NCI-H510A (cell line): ENCODE measurements around the gene MS4A13.
"Not testable (repeated sequence)": the region's sequence is repeated elsewhere in the genome, so short reads cannot be mapped to it uniquely, and the experiment has no call there.

Experiments used
- DNase-seq: peaks from one replicate; lab custom pipeline; 2025; lab: John Stamatoyannopoulos, UW

Gene MS4A13, protein sequence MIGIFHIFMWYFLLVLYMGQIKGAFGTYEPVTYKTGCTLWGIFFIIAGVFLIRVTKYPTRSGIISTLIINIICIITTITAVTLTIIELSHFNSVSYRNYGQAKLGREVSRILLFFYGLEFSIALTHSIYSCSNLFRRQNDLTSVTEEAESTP

DNA sequence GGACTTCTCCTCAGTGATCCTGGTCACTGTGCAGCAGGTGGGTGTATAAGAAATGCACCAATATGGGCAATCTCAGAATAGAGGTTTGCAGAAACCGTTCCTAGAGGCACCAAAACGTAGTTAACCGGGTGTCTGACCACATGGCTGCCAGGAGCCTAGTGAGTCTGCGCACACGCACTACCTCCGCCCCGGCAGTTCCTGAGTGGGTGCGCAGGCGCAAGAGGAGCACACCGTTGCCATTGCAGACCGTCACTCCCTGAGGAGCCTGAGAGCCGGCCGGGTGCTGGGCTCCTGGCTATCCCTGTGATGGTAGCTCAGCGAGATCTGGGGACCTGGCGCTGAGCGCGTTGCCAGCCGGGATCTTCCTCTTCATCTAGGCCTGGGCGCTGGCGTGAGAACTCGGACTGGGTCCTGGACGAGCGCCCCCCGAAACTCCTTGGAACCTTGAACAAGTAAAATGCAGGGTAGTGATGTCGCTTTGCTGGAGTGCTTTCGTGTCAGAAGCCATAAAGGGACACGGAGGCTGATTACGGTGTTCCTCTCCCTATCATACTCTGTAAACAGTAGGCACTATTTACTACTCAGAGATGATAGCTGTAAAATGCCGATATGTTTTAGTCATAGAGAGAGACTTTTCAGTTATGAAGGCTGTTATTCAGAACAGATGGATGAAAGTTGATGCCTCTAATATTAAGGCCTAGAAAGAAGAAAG, at the start of gene MS4A13:
Gene MS4A13 (plus strand): TSS at position 249 of the 712 bp plus-strand sequence. CDS start 2,692 bp downstream, outside the sequence.
- no peak for DNase-seq

DNA sequence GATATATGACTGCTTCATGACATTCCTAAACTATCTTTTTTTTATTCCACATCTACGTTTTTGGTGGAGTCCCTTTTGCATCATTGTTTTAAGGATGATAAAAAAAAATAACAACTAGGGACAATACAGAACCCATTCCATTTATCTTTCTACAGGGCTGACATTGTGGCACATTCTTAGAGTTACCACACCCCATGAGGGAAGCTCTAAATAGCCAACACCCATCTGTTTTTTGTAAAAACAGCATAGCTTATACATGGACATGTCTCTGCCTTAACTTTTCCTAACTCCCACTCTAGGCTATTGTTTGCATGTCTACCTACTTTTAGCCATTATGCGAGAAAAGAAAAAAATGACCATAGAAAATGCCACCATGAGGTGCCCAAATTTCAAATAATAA, 46.4 kb upstream of the MS4A13 start:
- DNase-seq = no peak

DNA sequence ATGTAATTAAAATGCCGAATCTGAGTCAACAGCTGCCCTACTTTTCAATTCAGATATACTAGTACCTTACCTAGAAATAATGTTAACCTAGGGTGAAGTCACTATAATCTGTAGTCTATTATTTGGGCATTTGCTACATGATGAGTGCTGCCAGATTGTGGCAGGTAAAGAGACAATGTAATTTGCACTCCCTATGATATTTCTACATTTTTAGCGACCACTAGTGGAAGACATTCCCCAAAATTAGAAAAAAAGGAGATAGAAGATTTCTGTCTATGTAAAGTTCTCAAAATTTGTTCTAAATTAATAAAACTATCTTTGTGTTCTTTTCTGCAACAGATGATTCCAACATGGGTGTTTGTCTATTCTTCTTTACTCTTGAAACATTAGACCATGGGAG, 45.5 kb upstream of the MS4A13 start:
- DNase-seq = no peak

DNA sequence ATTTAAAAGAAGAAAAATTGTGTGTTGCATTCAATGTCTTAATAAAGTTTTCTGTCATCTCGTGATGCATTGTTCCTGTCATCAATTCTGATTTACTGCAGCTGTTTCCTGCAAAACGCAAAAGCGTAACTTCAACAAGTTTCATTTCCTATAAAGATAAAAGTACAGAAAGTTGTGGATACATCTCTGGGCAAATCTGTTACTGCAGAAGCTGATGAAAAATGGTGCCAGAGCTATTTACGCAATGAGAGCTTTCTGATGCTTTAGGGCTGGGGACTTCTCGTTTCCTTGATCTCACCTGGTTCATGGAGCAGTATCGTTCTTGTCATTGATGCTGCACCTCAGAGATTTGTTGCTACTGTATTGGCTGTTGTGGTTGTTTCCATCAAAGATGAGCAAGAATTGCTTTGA, 38.2 kb upstream of the MS4A13 start:
- DNase-seq = no peak

DNA sequence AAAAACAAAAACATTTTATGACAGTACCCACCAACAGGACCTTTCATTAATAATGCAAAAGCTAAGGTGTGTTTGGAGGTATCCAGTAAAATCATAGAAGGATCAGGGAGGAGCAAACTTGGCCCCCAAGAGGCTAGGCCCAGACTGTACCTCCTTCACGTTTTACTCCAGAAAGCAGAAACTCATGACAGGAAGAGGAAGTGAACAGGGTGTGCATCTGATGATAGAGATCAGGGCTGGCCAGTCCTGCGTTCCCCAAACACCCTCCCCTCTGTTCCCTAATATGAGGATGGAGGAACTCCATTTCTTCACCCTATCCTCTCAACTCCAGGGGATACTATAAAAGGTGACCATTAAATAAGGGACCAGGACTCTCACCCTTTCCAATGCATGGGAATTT, 32.8 kb upstream of the MS4A13 start:
- no peak for DNase-seq

DNA sequence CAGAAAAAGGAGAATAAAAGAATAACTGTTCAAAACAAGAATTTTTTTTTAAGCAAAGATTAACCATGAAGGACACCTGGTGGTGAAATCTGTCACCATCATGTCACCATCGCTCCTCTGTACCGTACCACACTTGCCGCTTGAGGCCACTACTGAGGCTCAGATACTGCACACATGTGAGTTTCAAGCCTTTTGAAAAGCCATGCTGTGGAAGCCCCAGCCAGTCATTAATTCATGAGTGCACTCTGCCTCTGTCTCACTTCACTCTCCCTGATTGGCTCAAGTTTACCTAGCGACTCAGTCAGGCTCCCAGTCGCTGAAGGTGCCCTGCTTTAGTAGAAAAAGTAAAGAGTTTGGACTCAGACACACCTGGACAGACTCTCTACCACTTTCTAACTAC, 29.2 kb upstream of the MS4A13 start:
- peak; percentile 0 for DNase-seq

DNA sequence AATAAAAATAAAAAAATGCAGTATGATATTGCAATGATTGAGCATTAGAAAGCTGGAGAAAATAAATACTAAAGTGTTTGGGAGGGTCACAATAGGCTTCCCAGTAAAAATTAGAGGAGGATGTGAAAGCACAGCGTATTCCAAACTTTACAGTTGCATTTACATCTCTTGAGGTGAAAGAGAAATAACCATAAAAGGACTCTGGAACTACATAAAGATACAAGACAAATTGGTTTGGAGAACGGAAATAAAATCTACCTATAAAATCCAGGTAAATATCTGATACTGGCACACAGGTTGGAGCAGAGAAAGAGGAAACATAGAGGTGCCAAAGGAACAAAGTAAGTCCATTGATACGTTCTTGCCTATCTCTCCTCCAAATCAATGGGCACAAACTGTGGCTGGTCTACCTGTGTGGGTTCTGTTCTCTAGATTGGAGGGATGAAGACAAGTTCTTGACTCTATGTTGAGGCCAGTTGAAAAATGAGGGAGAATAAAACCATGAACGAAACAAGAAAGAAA, 22.6 kb upstream of the MS4A13 start, which contains the start of gene MS4A12:
Gene MS4A12 (plus strand): TSS at position 291 of the 522 bp plus-strand sequence. CDS start 4,541 bp downstream, outside the sequence.
- no peak for DNase-seq

DNA sequence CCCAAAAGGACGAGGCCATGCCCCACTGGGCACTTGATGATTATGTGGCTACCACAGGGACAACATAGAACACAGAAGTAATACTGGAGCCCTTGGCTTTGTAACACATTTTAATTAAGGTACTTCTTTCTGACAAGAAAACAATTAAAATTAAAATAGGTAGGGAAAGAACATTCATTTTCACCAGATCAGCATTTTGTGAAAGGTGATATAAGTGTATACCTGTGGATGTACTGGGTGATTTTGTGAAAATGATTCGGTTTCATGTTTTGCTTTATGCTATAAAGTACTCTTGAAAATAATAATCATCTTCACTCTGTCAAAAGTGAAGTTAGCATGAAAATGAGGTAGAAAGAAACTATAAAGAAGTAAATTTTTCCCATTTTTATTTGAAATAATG, 21.7 kb upstream of the MS4A13 start:
- no peak for DNase-seq

DNA sequence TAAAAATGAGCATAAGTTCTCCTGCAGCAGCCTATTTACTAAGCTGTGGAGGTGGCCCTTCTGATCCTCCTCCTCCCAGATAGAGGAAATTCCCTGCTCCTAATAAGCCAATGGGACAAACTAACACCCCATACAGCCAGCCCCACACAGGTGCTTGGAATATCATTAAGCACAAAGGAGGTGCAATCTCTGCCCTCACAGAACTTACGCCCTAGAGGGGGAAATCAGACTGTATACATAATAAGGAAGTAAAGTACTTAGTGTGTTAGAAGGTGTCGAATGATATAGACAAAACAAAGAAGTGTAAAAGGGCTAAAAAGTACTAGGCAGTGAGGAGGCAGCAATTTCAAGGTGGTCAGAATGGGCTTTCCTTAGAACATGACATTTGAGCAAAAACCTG, 16.8 kb upstream of the MS4A13 start:
- no peak for DNase-seq

DNA sequence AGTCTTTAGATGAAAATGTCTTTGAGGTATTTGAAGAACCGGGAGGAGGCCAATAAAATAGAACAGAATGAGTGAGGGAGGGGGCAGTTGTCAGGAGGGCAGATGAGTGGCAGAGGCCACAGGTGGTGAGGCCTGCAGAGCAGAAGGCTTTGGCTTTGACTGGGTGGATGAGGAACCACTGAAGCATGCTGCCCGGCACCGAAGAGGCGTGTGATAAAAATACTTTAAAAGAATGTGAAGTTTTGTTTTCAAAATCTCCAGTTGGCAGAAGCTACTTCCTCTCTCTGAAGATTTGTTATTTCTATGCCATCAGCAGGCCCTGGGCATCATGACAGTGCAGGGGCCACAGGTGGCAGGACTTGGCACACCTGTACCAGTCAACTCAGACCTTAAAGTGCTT, 16.3 kb upstream of the MS4A13 start:
- DNase-seq = no peak

DNA sequence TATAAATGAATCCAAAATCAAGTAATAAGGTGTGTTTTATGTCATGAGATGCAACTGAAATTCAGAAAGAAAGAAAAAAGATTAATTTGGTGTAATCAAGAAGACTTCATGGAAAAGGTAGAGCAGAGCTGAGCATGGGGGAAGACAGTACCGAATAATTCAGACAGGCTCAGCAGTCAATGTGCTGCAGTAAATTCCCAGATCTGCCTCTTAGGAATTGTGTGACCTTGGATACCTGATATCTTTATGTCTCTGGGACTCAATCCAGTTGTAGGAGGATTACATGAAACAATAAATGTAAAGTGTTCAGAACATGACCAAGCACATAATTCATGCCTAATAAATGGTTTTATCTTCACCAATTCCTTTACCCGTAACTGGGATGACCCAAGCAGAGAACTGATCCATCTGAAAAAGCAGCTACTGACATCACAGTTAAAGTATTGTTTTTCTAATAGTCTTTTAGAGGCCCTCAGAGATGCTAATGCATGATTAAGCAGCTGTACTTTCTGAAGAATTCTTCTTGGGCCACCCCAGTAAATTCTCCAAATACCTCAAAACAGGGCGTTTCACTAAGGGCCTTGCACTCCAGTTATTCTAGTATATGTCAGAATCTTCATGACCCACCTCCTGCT, 14.8 kb upstream of the MS4A13 start:
- DNase-seq = no peak

DNA sequence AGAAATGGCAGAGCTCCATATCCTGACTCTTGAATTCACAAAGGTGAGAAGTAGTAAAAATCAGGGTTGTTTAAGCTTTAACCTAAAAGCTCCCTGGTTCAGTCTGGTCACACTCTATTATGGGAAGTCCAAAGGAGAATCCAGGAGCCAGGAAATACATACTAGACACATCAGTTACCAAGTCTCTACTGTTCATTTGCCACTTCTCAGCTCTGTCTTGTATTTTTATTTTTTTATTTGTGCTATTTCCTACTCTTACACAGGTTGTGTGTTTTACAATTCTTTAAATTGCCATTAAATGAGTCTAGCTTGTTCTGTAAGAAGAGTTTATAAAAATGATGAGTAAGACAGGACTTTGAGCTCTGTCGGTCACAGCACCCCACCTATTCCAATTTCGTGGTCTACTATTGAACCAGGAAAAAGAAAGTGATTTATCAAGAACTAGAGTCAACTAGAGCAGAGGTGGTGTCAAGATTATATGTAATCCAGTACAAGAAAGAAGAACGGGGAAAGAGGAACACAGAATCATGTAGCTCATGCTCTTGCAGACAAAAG, 12.9 kb upstream of the MS4A13 start:
- no peak for DNase-seq

DNA sequence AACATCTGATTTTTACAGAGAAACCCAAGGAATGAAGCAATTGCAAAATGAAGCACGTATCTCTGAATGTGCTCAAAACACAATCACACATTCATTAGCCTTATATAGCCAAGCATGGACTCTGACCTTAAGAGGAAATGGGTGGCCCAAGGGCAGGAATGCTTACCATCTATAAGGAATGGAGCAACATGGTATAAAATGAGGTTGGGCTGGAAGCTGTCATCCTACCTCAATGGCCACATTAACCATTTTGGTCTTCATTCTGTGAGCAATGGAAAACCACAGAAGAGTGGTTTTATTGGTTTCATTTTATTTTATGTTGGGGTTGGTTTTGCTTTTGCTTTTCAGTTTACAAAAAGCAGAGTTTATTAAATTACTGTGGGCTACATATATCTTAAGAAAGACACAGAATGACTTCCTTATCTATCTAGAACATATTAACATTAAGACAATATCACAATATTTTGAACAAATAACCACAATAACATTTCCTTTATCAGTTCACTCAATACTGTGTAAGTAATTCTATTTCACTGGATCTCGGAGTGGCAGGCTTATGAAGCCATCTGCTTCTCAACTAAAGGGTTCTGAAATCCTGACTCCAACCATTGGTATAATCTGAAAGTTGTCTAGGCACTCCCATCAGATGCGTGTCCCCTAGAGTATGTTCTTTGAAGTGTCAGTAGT, 10.8 kb upstream of the MS4A13 start:
- DNase-seq = no peak

DNA sequence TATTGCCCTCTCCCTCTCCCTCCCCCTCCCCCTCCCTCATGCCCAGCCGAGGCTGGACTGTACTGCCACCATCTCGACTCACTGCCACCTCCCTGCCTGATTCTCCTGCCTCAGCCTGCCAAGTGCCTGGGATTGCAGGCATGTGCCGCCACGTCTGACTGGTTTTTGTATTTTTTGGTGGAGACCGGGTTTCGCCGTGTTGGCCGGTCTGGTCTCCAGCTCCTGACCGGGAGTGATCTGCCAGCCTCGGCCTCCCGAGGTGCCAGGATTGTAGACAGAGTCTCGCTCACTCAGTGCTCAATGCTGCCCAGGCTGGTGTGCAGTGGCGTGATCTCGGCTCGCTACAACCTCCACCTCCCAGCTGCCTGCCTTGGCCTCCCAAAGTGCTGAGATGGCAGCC, 5.6 kb upstream of the MS4A13 start:
- DNase-seq = not testable (repeated sequence)

DNA sequence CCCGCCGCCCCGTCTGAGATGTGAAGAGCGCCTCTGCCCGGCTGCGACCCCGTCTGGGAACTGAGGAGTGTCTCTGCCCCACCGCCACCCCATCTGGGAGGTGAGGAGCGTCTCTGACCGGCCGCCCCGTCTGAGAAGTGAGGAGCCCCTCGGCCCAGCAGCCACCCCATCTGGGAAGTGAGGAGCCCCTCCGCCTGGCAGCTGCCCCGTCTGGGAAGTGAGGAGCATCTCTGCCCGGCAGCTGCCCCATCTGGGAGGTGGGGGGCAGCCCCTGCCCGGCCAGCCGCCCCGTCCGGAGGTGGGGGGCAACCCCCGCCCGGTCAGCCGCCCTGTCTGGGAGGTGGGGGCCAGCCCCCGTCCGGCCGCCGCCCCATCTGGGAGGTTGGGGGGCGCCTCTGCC, 5.0 kb upstream of the MS4A13 start:
- not testable (repeated sequence) for DNase-seq

DNA sequence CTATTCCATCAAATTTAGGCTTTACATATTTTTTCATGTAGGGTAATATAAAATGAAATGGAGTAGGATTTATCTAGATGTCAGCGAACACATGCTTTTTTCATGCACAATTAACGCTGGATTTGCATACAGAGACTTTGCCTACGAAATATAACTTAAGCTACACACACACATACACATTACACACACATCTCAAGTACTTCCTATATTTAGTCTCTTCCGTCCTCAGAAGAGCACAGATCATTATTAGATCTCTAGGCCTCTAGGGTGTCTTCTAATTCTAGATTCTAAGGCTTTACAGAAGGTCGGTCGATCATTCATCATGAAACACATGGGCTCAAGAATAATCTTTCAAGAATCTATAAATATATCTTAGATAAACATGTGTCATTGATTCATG, 3.8 kb upstream of the MS4A13 start:
- no peak for DNase-seq

DNA sequence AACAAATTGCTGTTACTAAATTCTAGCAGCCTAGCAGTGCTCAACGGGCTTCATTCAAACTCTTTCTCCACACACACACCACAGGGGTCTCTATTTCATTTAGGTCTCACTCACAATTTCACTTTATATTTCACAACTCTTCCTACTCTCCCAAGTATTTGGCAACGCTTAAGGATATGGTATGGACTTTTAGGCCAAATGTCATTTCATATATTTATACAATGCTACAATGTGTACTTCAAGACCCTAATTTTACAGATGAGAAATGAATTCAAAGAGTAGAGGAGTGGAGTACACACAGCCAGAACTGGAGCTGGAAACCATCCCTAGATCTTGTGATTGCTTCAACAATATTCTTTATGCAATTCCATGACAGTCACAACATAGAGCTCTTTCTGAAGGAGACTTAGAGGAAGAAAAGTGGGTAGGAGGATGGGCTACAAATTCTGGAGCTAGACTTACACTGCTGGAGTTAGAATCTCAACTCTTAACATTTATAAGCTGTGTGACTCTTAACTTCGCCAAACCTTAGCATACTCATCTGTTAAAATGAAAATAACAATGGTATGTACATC, 2.5 kb upstream of the MS4A13 start:
- no peak for DNase-seq

DNA sequence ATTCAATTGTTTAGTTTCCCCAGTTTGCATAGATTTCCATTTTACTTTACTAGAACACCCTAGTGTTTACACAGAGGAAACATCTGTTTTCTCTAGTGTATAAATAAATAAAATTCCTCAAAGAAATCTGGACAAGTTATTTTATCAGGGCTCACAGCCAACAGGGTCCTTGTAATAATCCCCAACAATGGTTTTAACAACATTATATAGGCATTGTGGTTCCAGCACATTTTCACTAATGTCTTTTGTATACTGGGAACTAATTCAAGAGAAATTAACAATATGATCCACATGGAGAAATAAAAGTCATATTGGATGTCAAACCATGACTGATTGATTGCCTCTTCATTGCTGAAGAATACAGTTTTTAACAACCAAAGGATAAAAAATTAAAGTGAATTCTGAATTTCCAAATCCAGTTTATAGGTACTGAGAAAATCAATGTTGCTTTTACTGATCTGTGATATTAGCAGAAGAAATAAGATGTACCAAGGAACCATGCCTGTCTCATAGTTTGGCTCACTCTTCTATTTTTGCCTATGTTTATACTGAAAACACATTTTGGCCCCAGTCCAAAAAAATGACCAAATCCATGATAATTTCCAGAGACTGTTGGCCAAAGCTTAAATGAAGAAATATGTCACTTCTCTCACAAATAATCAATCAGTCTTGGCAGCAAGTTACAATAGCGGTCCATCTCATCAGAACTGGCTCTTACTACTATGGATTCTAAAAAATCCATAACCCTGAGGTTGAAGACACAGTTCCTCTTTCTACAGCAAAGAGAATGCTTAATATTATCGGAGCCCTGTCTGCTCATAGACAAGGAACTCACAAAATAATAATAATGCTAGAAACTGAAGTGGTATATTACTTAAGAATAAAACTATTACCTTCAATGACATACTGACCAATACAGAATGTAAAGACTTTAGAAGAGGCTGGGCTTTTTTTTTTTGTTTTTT, 1.4 kb upstream of the MS4A13 start:
- DNase-seq = no peak

DNA sequence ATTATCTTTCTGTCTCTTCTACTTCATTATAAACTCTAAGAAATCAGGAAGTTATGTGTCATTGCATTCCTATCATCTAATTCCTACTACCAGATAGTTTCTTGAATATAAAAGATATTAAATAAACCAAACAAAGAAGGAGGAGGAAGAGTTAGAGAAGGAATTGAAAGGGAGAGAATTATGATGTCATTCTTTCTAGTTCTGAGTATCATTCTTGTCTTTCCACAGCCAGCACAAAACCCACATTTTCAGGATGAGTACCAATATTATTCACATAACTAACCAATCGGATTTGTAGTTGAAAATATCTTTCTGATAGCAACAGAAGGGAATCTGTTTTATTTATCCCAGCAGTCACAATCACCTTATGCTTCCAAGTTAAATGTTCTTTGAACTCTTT, 13.3 kb downstream of the MS4A13 start:
- no peak for DNase-seq

DNA sequence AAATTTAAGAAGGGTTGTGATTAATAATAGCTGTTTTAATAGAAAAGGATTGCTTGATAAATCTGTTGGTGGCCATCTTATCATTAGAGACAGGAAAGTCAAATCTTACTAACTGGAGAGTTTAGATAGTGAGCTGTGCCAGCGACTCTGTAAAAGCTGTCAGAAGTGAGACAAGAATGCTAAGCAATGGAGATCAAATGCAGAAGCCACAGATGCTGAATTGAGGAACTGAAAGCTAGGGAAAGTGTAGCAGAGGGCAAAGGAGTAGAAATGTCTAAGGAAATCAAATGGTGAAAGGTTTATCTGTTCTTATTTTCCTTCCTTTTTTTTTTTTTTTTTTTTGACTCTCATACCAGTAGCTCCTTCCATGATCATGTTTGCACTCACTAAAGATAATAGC, 13.7 kb downstream of the MS4A13 start:
- DNase-seq = no peak
